Measurements from ENCODE around the gene CCDC60.
"Not testable (repeated sequence)": the region's sequence is repeated elsewhere in the genome, so short reads cannot be mapped to it uniquely, and the experiment has no call there.

CCDC60 gene

DNA sequence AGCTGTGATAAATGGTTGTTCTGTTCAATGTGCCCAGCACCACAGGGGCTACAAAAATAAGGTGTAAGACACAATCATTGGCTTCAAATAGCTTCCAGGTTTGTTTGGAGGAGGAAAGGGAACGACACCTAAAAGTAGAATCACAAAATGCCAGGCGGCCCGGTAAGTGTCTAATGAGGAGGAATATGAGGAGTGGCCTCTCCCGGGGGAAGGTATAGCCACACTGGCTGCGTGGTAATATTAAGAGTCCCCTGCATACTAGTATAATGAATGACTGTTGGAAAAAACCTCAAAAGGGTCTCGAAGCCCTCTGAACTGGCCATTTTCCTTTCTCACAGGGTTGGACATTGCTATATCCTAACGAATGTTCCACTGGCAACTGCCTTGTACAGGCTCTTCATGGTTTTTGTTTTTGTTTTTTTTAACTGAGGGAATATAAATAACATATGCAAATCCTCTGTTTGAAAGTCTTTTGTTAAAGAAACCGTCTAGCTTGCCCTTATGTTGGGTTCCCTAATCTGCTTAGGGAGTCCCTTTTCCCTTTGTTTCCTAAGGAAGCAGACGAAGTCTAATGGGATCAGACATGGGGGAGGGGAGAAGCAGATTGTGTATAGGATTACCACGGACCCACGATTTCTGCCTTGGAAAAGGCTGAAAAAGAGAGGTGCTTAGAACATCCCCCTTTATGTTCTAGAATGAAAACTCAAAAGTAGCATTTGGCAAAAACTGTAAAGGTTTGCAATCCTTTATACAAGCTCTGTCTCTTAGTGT is 4.2 kb downstream of the CCDC60 start:
- DNase-seq (ENCODE audit: low spot score): no peak

- no peak for DNase-seq (ENCODE audit: low spot score)
Measured at GRCh38 chr12:119340578-119340977, 6.0 kb downstream of the CCDC60 start.

DNA sequence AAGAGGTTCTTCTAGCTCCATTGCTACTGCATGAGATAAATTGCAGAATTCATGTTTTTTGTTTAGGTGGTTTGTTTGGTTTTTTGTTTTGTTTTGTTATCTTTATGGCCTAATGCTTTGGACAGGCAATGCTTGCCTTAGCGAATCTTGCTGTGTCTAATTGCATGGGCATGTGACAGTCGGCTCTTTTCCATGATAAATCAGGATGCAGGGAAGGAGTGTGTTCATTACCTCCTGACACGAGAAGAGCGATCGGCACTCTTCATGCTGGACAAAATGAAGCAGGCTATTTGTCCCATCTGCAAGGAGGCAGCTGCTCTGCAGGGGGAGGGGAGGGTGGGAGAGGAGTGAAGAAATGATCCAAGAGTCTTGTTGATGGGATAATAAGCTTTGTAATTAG is 6.5 kb downstream of the CCDC60 start:
- DNase-seq (ENCODE audit: low spot score): no peak

GRCh38 chr12:119341988-119342387 is 7.5 kb downstream of the CCDC60 start:
- no peak for DNase-seq (ENCODE audit: low spot score)

DNA sequence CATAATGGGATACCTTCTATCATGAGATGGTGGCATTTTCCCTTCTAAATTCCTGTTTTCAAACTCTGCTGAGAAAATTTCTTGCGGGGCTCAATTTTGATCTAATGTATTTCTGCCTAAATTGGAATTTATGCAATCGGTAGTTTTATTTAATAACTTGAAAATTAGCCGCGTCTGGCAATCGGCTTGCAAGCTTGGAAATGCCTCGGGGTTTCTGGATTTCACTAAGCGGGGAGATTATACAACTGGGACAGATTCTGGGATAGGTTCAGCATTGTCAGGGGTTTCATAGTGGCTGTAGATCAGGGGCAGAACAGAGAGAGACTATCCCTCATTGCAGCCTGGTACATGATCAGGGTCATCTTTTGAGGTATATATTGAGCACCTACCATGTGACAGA is 8.6 kb downstream of the CCDC60 start:
- no peak for DNase-seq (ENCODE audit: low spot score)

DNA sequence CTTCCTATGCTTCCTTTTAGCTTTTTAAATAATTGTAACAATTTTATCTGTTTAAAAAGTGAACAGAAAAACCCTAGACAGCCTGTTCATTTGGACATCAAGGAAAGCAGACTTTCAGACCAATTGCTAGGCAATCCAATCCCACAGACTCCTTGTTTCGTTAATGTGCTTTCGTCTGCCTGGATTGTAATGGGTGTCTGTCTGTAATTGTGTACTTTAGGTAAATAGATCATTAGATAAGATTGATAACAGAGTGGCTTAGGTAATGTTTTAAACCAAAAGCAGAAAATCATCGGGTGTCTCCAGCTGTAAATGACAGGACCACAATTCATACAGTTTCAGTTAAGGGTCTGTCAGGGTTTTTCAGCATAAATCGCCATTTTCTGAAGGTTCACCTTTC is 19.6 kb downstream of the CCDC60 start:
- no peak for DNase-seq (ENCODE audit: low spot score)

DNA sequence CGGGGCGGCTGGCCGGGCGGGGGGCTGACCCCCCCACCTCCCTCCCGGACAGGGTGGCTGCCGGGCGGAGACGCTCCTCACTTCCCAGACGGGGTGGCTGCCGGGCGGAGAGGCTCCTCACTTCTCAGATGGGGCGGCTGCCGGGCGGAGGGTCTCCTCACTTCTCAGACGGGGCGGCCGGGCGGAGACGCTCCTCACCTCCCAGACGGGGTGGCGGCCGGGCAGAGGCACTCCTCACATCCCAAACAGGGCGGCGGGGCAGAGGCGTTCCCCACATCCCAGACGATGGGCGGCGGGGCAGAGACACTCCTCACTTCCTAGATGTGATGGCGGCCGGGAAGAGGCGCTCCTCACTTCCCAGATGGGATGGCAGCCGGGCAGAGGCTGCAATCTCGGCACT is 25.8 kb downstream of the CCDC60 start:
- DNase-seq (ENCODE audit: low spot score): not testable (repeated sequence)

GRCh38 chr12:119363037-119363436 is 28.5 kb downstream of the CCDC60 start:
- DNase-seq (ENCODE audit: low spot score): no peak

DNA sequence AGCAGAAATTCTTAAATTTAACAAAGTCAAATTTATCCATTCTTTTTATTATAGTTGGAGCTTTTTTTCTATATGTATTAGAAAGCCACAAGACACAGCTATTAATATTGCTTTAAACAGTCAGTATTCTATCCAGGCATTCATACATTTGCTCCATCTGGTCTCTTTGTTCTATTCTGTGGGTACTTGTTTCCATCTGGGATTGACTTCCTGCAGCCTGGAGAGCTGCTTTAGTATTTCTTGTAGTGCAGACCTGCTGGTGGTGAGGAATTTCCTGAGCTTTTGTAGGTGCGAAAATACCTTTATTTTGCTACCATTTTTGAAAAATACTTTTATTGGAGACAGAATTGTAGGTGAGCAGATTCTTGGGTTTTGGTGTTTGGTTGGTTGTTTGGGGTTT is 29.0 kb downstream of the CCDC60 start:
- no peak for DNase-seq (ENCODE audit: low spot score)

GRCh38 chr12:119365451-119365850 is 30.9 kb downstream of the CCDC60 start:
- DNase-seq (ENCODE audit: low spot score): no peak

- no peak for DNase-seq (ENCODE audit: low spot score)
Measured at GRCh38 chr12:119366007-119366406, 31.5 kb downstream of the CCDC60 start.

GRCh38 chr12:119369161-119369560 is 34.6 kb downstream of the CCDC60 start:
- no peak for DNase-seq (ENCODE audit: low spot score)

- no peak for DNase-seq (ENCODE audit: low spot score)
Measured at GRCh38 chr12:119369907-119370546, 35.5 kb downstream of the CCDC60 start.

GRCh38 chr12:119372540-119372939 is 38.0 kb downstream of the CCDC60 start:
- DNase-seq (ENCODE audit: low spot score): no peak

DNA sequence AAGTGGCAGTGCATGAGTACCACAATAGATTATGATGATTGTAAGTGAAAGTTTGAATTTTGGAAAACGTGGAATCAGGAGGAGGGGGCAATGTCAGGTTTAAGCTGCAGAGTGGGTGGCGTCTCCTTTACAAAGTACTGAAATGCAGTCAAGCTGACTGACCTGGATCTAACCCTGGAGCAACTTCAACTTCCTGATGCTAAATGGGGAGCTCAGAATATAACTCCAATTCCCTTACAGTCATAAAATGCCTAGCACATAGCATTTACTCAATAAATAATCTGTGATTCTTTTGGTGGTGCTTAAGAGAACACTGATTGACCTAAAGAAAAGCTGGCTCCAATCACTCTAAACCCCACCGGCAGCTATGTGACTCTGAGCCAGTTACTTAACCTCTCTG is 38.5 kb downstream of the CCDC60 start:
- DNase-seq (ENCODE audit: low spot score): no peak

GRCh38 chr12:119373666-119374065 is 39.1 kb downstream of the CCDC60 start:
- no peak for DNase-seq (ENCODE audit: low spot score)

GRCh38 chr12:119374635-119375034 is 40.1 kb downstream of the CCDC60 start:
- no peak for DNase-seq (ENCODE audit: low spot score)

DNA sequence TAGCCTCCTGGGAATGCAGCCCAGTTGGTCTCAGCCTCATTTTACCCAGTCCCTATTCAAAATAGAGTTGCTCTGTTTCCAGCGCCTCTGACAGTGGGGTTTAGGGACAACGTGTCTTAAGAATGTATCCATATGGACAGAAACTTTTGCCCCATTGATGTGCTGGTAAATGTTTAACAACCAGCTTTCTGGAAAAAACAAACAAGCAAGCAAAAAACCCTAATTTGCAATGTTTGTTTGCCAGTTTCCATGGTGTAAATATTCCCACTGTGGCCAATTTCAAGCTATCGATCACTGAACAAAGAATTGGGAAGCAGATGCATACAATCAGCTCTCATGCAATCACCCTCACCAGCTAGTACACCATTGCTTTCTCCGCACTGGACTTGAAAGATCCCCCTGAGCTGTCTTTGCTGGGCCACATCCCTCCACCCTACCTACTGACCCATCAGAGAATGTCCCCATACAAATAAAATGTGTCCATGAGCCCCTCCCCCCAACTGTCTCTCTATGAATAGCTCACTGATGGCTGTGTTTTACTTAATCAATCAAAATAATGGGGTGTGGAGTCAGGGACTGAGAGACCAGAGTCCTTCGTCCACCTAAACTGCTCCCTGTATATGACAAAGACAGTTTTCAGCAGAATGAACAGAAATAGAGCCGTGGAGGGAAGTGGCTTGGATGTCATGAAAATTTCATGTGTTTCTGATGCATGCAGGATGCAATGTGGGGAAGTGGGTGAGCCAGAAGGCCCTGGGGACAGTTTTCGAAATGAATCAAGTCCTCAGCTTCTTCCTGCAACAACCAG is 40.8 kb downstream of the CCDC60 start:
- DNase-seq (ENCODE audit: low spot score): no peak

- DNase-seq (ENCODE audit: low spot score): no peak
Measured at GRCh38 chr12:119375883-119376190, 41.3 kb downstream of the CCDC60 start.

GRCh38 chr12:119378903-119379302 is 44.4 kb downstream of the CCDC60 start:
- DNase-seq (ENCODE audit: low spot score): no peak

- no peak for DNase-seq (ENCODE audit: low spot score)
Measured at GRCh38 chr12:119381471-119382235, 47.1 kb downstream of the CCDC60 start.

- DNase-seq (ENCODE audit: low spot score): no peak
Measured at GRCh38 chr12:119383206-119383605, 48.7 kb downstream of the CCDC60 start.

Data from AG20443 (cell line).